ENCODE measurements around the gene KDM5A.
"Not testable (repeated sequence)": the region's sequence is repeated elsewhere in the genome, so short reads cannot be mapped to it uniquely, and the experiment has no call there.

The KDM5A gene

DNA sequence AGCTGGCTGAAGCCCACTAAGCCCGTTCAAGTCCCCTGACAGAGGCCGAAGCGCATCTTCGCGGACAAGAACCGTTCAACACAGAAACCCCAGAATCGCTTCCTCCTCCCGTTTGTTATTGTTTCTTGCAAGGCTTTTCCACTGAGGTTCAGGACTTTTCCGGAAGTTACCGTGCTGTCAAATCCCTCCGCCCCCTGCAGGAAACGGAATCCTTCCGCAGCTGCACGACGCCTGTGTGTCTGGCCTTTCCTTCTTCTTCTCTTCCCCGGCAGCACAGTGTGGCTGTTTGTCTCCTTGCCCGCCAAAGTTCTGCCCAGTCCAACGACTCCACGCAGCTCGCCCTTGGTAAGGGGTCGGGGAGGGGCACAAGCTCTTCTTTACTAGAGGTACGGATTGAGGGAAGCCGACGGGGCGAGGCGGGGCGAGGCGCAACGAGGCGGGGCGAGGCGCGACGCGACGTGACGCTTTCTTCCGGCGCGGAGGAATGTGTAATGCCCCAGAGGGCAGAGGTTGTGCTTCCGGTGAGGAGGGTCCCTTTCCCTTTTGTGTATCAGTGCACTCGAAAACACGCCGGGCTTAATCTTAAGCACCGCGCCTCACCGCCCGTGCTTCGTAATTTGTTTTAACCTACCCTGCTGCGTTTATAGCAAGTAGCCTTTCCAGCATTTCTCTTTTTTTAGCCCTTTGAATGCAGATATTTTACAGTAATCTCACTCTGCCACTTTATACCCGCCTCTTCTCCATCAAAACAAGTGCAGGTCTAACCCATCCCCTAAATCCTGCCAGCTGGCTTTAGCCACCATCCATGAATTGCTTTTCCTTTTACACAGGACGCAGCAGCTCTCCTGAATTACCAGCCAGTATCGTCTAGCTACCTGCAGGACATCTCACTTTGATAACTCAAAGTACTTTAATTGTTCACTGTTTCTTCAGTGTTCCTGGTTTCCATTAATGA, at the start of gene KDM5A:
KDM5A (minus strand) TSS at position 179 of the 955 bp plus-strand sequence. CDS start 229 bp downstream, outside the sequence.
- Mint-ChIP-seq H3K27ac (peak within 1 kb of the TSS; percentile 95), H3K4me1 (ENCODE audit: low read depth) (peaks cover 19% of the 10 kb centered on the region), H3K4me3 (peak within 1 kb of the TSS; percentile 90), H3K9me3 (no peaks in the 10 kb centered on the region), H3K36me3 (ENCODE audit: low read depth) (peaks cover 31% of the 10 kb centered on the region), H3K27me3 (no peaks in the 10 kb centered on the region)
- intact Hi-C loops (cut with micrococcal nuclease), result no loop called here

DNA sequence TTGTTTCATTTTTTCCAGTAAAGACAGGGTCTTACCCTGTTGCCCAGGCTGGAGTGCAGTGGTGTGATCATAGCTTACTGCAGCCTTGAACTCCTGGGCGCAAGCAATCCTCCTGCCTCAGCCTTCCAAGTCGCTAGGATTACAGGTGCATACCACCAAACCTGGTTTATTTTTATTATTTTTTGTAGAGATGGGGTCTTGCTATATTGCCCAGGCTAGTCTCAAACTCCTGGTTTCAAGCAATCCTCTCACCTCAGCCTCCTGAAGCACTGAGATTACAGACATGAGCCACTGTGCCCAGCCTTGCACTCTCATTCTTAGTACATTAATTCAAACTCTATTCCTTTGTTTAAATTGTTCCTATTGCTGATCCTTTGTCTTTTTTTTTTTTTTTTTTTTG, 46.6 kb upstream of the KDM5A start:
- H3K9me3 Mint-ChIP-seq; H3K27me3 Mint-ChIP-seq; H3K27ac Mint-ChIP-seq; intact Hi-C loops (cut with micrococcal nuclease); H3K4me1 Mint-ChIP-seq (ENCODE audit: low read depth); H3K4me3 Mint-ChIP-seq: not testable (repeated sequence)
- peaks cover 90% of the 10 kb centered on the region for H3K36me3 Mint-ChIP-seq (ENCODE audit: low read depth)

GRCh38 chr12:422526-422925, 33.4 kb upstream of the KDM5A start:
- Mint-ChIP-seq H3K4me3 (no peak overlapping the region), H3K27me3 (no peaks in the 10 kb centered on the region), H3K9me3 (no peaks in the 10 kb centered on the region), H3K27ac (no peak overlapping the region), H3K4me1 (ENCODE audit: low read depth) (no peaks in the 10 kb centered on the region), H3K36me3 (ENCODE audit: low read depth) (peaks cover 57% of the 10 kb centered on the region)
- intact Hi-C loops (cut with micrococcal nuclease), result no loop called here

- Mint-ChIP-seq H3K4me3 (no peak overlapping the region), H3K9me3 (no peaks in the 10 kb centered on the region), H3K4me1 (ENCODE audit: low read depth) (no peaks in the 10 kb centered on the region), H3K27me3 (no peaks in the 10 kb centered on the region), H3K27ac (no peak overlapping the region), H3K36me3 (ENCODE audit: low read depth) (peaks cover 65% of the 10 kb centered on the region)
- intact Hi-C loops (cut with micrococcal nuclease), result no loop called here
Measured at GRCh38 chr12:418432-418831, 29.3 kb upstream of the KDM5A start.

DNA sequence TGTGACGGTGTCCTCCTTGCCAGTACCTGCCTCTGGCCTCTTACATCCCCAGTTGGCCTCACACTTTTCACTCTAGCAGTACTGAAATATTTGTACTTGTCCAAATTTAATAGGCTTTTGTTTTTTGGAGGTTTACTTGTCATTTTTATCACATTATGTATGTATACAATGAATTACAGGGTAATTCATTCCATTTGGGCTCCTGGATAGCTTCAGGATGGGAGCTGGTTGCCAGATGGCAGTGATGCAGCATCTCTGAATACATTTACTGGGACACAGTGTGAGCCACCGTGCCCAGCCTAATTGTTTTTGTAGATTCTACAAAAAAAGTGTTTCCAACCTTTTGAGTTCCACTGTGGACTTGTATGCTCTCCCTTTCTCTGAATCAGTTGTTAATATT, 25.7 kb upstream of the KDM5A start:
- no peaks in the 10 kb centered on the region for H3K27me3 Mint-ChIP-seq
- H3K9me3 Mint-ChIP-seq, result no peaks in the 10 kb centered on the region
- H3K36me3 Mint-ChIP-seq (ENCODE audit: low read depth), result peaks cover 88% of the 10 kb centered on the region
- intact Hi-C loops (cut with micrococcal nuclease), result no loop called here
- no peak overlapping the region for H3K4me3 Mint-ChIP-seq
- H3K4me1 Mint-ChIP-seq (ENCODE audit: low read depth), result no peaks in the 10 kb centered on the region
- H3K27ac Mint-ChIP-seq, result no peak overlapping the region

DNA sequence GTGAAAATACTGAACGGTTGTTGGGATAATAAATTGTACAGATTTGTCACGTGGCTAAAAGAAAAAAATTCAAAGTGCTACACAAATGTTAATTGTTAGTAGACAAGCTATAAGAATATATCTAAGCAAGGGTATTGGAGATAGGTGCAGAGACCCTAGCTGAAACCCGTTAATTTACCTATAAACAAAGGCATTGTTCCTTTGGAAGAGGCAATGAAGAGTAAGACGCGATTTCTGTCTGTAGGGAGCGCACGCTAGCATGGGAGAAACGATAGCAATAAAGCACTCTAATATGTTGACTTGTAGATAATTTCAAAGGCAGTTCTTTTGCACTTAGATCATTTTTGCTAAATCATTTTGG, 12.9 kb upstream of the KDM5A start:
- H3K27ac Mint-ChIP-seq, result no peak overlapping the region

GRCh38 chr12:401235-402028, 12.3 kb upstream of the KDM5A start, which contains the start of gene CCDC77:
TSS of gene CCDC77 (plus strand) at chr12:401644. CDS start at chr12:409384, 7,740 bp downstream.
- Mint-ChIP-seq H3K27me3 (no peaks in the 10 kb centered on the region), H3K9me3 (no peaks in the 10 kb centered on the region), H3K4me3 (no peak within 1 kb of the TSS), H3K36me3 (ENCODE audit: low read depth) (peaks cover 14% of the 10 kb centered on the region), H3K4me1 (ENCODE audit: low read depth) (peaks cover 6% of the 10 kb centered on the region), H3K27ac (no peak within 1 kb of the TSS)
- intact Hi-C loops (cut with micrococcal nuclease), result no loop called here

More for the DNA sequence above, 12.9 kb upstream of the KDM5A start:
- peaks cover 12% of the 10 kb centered on the region for H3K4me1 Mint-ChIP-seq (ENCODE audit: low read depth)
- H3K9me3 Mint-ChIP-seq, result no peaks in the 10 kb centered on the region
- peaks cover 12% of the 10 kb centered on the region for H3K36me3 Mint-ChIP-seq (ENCODE audit: low read depth)
- H3K4me3 Mint-ChIP-seq, result no peak overlapping the region
- H3K27me3 Mint-ChIP-seq, result no peaks in the 10 kb centered on the region
- intact Hi-C loops (cut with micrococcal nuclease), result no loop called here

DNA sequence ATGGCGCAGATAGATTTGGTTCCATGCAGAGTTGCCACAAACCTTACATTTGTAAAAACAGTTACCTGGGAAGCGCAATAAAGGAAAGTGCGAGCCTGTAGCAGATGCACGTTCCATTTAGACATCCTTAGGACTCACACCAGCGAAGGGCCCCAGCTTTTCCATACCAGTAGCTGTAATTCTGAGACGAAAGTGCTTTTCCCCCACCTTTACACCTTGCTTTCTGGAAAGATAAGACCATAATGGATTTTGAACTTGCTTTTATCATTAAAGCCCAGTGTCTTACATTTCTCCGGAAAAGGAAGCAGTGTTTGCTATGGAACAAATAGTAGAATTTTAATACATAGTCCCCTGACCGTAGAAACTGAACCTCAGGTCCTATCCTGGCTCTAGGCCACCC, 11.7 kb upstream of the KDM5A start:
- H3K4me3 Mint-ChIP-seq, result no peak overlapping the region
- peaks cover under 1% of the 10 kb centered on the region for H3K4me1 Mint-ChIP-seq (ENCODE audit: low read depth)
- intact Hi-C loops (cut with micrococcal nuclease), result no loop called here
- peaks cover 9% of the 10 kb centered on the region for H3K36me3 Mint-ChIP-seq (ENCODE audit: low read depth)
- H3K9me3 Mint-ChIP-seq, result no peaks in the 10 kb centered on the region
- no peak overlapping the region for H3K27ac Mint-ChIP-seq
- H3K27me3 Mint-ChIP-seq, result no peaks in the 10 kb centered on the region

GRCh38 chr12:388541-389141, 479 bp downstream of the KDM5A start:
- intact Hi-C loops (cut with micrococcal nuclease), result no loop called here
- Mint-ChIP-seq H3K36me3 (ENCODE audit: low read depth) (peaks cover 38% of the 10 kb centered on the region), H3K27ac (peak overlapping the region; percentile 95), H3K4me3 (peak overlapping the region; percentile 90), H3K9me3 (no peaks in the 10 kb centered on the region), H3K27me3 (no peaks in the 10 kb centered on the region), H3K4me1 (ENCODE audit: low read depth) (peaks cover 19% of the 10 kb centered on the region)

DNA sequence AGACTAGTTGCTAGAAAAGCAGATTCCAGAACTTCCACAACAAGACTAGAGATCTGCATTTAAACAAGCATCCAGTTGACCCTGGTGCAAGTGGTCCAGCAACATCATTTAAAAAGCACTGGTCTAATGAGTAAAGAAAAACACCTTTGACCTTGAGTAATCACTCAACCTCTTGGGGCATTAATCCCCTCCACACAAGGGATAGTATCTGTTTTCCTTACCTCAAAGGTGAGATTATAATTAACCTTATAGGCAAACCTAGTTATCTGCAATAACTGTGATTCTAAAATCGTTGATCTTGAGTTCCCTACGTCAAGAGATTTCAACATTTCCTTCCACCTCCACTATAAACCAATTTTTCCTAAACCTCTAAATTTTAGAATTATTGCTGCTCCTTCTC, 1.1 kb downstream of the KDM5A start:
- peaks cover 19% of the 10 kb centered on the region for H3K4me1 Mint-ChIP-seq (ENCODE audit: low read depth)
- H3K36me3 Mint-ChIP-seq (ENCODE audit: low read depth), result peaks cover 45% of the 10 kb centered on the region
- intact Hi-C loops (cut with micrococcal nuclease), result no loop called here
- H3K27ac Mint-ChIP-seq, result peak overlapping the region; percentile 95
- H3K9me3 Mint-ChIP-seq, result no peaks in the 10 kb centered on the region
- peak overlapping the region; percentile 90 for H3K4me3 Mint-ChIP-seq
- no peaks in the 10 kb centered on the region for H3K27me3 Mint-ChIP-seq

GRCh38 chr12:386651-387050, 2.5 kb downstream of the KDM5A start:
- peaks cover 58% of the 10 kb centered on the region for H3K36me3 Mint-ChIP-seq (ENCODE audit: low read depth)
- H3K27me3 Mint-ChIP-seq, result no peaks in the 10 kb centered on the region
- H3K9me3 Mint-ChIP-seq, result no peaks in the 10 kb centered on the region
- no peak overlapping the region for H3K4me3 Mint-ChIP-seq
- intact Hi-C loops (cut with micrococcal nuclease), result no loop called here
- no peak overlapping the region for H3K27ac Mint-ChIP-seq
- H3K4me1 Mint-ChIP-seq (ENCODE audit: low read depth), result peaks cover 19% of the 10 kb centered on the region

- not testable (repeated sequence) for H3K4me1 Mint-ChIP-seq (ENCODE audit: low read depth); H3K27ac Mint-ChIP-seq
Measured at GRCh38 chr12:370739-371485, 18.2 kb downstream of the KDM5A start.

DNA sequence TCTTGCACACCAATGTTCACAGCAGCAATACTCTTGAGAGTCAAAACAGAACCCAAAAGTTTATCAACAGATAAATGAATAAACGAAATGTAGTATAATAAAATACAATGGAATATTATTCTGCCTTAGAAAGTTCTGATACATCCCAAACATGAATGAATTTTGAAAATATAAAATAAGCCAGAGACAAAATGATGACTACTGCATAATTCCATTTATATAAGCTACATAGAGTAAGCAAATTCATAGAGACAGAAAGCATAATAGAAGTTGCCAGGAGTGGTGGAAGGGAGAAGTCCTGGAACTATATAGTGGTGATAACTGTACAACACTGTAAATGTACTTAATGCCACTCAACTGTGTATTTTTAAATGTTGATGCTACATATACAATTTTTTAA, 21.1 kb downstream of the KDM5A start:
- Mint-ChIP-seq H3K27ac (no peak overlapping the region), H3K27me3 (no peaks in the 10 kb centered on the region), H3K4me3 (no peak overlapping the region), H3K9me3 (peaks cover 9% of the 10 kb centered on the region), H3K36me3 (ENCODE audit: low read depth) (peaks cover 86% of the 10 kb centered on the region), H3K4me1 (ENCODE audit: low read depth) (no peaks in the 10 kb centered on the region)
- intact Hi-C loops (cut with micrococcal nuclease), result no loop called here

More at GRCh38 chr12:370739-371485, 18.2 kb downstream of the KDM5A start:
- Mint-ChIP-seq H3K9me3 (peaks cover 27% of the 10 kb centered on the region), H3K36me3 (ENCODE audit: low read depth) (peaks cover 86% of the 10 kb centered on the region)
- H3K27me3 Mint-ChIP-seq; intact Hi-C loops (cut with micrococcal nuclease); H3K4me3 Mint-ChIP-seq: not testable (repeated sequence)

All from dendritic cell treated with granulocyte-macrophage colony-stimulating factor and Interleukin-4, amounts not matched to agents 40 ng/mL and 50 ng/mL, for 4 days (primary cell).